Breast epithelium (tissue), 3 donors: Measurements from ENCODE around the gene CT45A8.
"Not testable (repeated sequence)": the region's sequence is repeated elsewhere in the genome, so short reads cannot be mapped to it uniquely, and the experiment has no call there.

Experiments
- POLR2AphosphoS5 ChIP-seq, 3 donors: sonication (generic); formaldehyde crosslinking; IDR thresholded peaks; one replicate each; pipeline ENCODE4 v1.6.1; 2017; ENCODE audit warnings: antibody characterized with exemption in 3 of 3
- TF ChIP-seq, protein P1 (sequence below), 3 donors: fragments of 450-650 bp; IDR thresholded peaks; one replicate each; pipeline ENCODE4 v1.5.1; 2016 to 2017; ENCODE audit warnings: antibody characterized with exemption in 3 of 3, mild to moderate bottlenecking in 3 of 3, moderate library complexity in 3 of 3

DNA sequence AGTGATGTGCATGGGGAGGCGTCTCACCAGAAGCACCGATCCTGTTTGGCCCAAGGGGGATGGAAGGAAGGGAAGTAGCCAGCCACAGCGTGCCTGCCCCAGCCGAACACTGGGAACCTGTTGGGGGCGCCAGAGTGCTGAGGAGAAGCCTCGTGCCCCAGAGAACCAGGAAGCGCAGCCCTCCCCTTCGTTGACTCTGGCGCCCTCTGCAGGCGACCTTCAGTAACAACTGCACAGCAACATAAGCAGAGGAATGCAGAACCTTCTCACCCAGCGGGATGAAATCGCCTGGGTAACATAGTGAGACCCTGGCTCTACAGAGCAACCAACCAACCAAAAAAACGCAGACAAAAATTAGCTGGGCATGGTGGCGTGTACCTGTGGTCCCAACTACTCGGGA lies 34.6 kb upstream of the CT45A8 start:
- TF ChIP-seq, protein P1, sequence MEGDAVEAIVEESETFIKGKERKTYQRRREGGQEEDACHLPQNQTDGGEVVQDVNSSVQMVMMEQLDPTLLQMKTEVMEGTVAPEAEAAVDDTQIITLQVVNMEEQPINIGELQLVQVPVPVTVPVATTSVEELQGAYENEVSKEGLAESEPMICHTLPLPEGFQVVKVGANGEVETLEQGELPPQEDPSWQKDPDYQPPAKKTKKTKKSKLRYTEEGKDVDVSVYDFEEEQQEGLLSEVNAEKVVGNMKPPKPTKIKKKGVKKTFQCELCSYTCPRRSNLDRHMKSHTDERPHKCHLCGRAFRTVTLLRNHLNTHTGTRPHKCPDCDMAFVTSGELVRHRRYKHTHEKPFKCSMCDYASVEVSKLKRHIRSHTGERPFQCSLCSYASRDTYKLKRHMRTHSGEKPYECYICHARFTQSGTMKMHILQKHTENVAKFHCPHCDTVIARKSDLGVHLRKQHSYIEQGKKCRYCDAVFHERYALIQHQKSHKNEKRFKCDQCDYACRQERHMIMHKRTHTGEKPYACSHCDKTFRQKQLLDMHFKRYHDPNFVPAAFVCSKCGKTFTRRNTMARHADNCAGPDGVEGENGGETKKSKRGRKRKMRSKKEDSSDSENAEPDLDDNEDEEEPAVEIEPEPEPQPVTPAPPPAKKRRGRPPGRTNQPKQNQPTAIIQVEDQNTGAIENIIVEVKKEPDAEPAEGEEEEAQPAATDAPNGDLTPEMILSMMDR (IDR thresholded peaks at IDR 0.05) = not testable (repeated sequence)
- TF ChIP-seq POLR2AphosphoS5 (IDR thresholded peaks at IDR 0.05) = not testable (repeated sequence)
